Stimulated activated CD4-positive, alpha-beta T cell treated with anti-CD3 and anti-CD28 coated beads, Interleukin-15, amount 100 ng/mL, for 24 hours (primary cell): Measurements from ENCODE around the gene MKNK1.

Experiments
- DNase-seq: peaks from one replicate; pipeline ENCODE4 v3.0.0-alpha.2; 2020

Gene MKNK1

DNA sequence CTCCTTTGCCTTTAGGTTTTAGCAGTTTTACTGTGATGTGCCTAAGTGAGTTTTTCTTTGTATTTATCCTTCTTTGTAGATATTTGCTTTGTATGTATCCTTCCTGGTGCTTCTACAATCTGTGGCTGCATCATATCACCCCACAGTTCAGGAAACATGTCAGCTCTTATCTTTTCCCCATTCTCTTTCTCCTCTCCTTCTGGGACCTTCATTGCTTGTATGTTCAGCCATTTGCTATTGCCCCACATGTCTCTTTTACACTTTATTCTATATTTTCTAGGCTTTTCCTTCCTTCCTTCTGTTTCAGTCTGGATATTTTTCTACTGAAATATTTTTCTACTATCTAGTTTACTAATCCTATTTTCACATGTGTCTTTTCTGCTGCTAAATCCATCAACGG is 67.5 kb downstream of the MKNK1 start:
- DNase-seq, result no peak

GRCh38 chr1:46535063-46535462 is 69.0 kb downstream of the MKNK1 start:
- DNase-seq, result peak; percentile 43

DNA sequence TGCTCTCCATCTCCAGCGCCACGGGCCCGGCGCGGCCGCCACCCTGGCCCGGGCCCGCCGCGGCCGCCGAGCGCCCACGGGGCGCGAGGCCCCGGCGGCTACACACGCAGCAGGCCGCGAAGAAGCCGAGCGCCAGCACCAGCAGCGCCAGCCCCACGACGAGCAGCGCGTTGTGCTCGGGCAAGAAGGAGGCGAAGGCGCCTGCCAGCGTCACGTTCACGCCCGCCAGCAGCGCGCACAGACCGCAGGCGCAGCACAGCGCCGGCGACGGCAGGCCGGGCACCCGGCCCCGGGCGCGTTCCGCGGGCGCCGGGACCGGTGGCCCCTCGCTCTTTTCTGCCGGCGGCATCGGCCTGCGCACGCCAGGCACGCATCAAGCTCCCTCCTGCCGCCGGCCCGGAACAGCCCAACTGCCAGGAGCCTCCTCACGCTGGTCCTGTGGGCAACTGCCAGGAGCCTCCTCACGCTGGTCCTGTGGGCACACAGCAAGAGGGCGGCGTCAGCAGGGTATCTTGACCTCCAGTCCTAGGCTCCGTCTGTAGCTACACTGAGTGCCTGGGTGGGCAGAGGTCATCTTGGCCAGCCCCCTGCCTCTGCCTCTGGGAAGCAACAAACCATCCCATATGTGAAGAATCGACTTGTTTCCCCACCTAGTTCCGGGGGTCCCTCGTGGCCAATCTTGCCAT is 70.7 kb downstream of the MKNK1 start:
- peak; percentile 62 for DNase-seq

GRCh38 chr1:46532498-46533178 is 71.4 kb downstream of the MKNK1 start:
- peak; percentile 81 for DNase-seq

GRCh38 chr1:46532095-46532494 is 72.0 kb downstream of the MKNK1 start:
- DNase-seq, result peak; percentile 18

GRCh38 chr1:46530791-46531409 is 73.2 kb downstream of the MKNK1 start:
- DNase-seq, result no peak

- no peak for DNase-seq
Measured at GRCh38 chr1:46530311-46530710, 73.8 kb downstream of the MKNK1 start.

DNA sequence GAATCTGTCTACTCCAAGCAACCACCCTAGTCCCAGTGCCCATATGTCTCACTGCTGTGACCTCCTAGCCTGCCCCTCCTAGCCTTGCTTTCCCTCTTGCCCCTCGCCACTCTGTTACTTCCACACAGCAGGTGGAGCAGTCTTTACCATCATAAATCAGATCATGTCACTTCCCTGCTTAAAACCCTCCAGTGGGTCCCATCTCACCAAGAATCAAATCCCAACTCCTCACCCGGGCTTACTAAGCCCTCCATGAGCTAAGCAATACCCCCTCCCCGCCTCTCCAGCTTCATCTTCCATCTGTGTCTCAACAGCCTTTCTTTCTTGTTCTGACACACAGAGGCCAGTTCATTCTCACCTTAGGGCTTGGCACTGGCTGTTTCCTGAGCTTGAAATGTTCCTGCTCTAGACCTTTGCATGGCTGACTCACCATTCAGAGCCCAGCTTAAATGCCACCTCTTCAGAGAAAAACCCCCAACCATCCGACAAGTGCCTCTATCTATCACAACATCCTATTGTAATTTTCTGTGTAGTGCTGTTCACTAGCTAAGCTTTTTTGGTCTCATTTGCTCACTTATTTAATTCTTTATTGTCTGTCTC is 74.9 kb downstream of the MKNK1 start:
- no peak for DNase-seq

- no peak for DNase-seq
Measured at GRCh38 chr1:46528297-46528955, 75.6 kb downstream of the MKNK1 start.

DNA sequence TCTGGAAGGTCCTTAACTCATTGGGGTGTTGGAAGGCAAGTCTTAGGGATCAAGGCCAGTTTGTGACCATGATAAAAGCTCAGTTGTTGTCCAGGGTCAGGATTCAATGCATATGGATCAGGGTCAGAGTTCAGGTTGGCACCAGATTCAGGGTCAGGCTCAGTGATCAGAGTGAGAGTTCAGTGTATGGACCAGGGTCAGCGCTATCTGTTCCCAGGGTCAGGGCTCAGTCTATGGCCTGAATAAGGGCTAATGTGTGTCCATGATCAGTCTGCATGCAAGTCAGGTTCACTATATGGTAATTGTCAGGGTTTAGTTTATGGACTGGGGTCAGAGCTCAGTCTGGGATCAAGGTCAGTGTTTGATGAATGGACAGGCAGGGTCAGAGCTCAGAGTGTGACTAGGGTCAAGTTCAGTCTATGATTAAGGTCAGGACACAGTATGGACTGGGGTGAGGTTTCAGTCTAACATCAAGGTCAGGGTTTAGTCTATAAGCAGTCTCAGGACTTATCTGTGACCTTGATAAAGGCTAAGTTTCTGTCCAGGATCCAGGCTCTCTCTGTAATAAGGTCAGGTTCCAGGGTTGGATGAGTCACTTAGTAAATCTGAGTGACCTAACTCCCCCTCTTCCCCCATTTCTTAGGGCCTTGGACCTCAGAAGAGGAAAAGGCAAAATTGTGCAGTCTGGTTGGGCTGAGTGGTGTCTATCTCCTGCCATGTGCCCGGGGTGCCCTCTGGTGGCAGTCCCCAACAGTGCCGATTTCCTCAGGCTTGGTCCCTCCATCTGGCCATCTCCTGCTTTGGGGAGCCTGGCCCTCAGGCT is 76.4 kb downstream of the MKNK1 start:
- DNase-seq, result peak; percentile 87

GRCh38 chr1:46526691-46527291 is 77.3 kb downstream of the MKNK1 start:
- DNase-seq, result no peak

DNA sequence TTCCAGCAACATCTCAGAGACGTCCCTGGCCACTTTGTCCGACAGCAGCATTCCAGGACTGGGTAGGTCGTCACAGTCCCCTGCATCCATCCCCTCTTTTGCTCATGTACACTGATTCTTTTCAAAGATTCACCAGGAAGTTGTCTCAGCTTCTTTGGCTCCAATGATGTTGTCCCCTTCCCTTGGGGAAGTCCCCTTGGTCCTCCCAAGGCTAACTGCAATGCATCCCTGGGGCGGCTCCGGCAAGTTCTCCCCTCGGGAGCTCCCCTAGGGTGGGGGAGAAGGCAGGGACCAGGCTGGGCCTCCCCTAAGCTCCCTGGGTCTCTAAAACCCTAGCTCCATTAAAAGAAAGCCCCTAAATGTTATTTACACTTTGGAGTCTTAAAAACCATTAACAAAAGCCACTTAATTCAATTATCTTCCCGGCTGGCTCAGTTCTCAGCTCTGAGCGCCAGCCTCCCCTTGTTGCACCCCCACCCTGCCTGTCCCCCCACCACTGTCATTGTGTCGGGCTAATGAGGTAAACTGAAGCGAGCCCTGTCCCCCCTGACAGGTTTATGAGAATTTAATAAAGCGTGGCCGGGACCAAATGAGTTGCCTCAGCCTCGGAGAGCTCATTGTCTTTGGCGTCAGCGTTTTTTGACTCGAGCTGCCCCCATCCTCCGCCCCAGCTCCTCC is 77.9 kb downstream of the MKNK1 start:
- DNase-seq, result no peak

- DNase-seq, result no peak
Measured at GRCh38 chr1:46525253-46525983, 78.7 kb downstream of the MKNK1 start.

- DNase-seq, result no peak
Measured at GRCh38 chr1:46524843-46525242, 79.2 kb downstream of the MKNK1 start.

- no peak for DNase-seq
Measured at GRCh38 chr1:46523496-46524353, 80.3 kb downstream of the MKNK1 start.

DNA sequence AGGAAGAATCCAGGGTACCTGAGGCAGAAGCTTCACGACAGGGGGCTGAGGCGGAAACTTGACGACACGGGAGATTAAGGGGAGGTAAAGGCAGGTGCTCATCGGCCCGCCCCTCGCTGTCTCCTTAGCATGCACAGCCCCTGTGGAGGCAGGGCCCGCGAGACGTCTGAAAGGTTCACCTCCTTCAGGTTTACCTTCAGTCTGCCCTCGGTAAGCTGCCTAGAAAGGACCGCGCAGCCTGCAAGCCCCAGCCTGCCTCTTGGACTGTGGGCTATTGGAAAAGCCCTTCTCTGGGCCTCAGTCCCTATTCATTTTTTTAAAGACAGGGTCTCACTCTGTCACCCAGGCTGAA is 81.1 kb downstream of the MKNK1 start:
- no peak for DNase-seq

- peak; percentile 57 for DNase-seq
Measured at GRCh38 chr1:46522184-46522968, 81.7 kb downstream of the MKNK1 start.

DNA sequence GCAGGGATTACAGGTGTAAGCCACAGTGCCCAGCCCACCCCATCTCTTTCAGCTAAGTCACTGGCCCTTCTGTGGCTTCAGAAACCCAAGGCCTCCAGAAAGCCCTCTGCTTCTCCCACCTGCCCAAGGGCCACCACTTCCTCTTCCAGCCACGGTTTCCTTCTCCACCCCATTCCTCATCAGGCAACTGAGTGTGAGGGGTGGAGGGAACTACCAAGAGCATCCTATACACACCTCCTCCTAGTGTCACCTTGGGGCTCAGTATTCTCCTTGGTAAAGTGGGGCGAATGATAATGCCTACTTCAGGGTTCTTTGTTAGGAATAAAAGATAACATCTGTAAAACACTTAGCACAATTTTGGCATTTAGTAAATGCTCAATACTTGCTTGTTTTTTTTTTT is 82.7 kb downstream of the MKNK1 start:
- no peak for DNase-seq
